Erythroblast (primary cell): Measurements from ENCODE around the gene LTB.

Source experiments
- GATA1 ChIP-seq: IDR thresholded peaks from 2 replicates; pipeline ENCODE4 v1.6.1; 2011; ENCODE audit warnings: low read depth, mild to moderate bottlenecking, control low read depth, low read length, moderate library complexity
- POLR2A ChIP-seq: IDR thresholded peaks from 2 replicates; pipeline ENCODE4 v1.6.1; 2011; ENCODE audit warnings: mild to moderate bottlenecking, low read length

DNA sequence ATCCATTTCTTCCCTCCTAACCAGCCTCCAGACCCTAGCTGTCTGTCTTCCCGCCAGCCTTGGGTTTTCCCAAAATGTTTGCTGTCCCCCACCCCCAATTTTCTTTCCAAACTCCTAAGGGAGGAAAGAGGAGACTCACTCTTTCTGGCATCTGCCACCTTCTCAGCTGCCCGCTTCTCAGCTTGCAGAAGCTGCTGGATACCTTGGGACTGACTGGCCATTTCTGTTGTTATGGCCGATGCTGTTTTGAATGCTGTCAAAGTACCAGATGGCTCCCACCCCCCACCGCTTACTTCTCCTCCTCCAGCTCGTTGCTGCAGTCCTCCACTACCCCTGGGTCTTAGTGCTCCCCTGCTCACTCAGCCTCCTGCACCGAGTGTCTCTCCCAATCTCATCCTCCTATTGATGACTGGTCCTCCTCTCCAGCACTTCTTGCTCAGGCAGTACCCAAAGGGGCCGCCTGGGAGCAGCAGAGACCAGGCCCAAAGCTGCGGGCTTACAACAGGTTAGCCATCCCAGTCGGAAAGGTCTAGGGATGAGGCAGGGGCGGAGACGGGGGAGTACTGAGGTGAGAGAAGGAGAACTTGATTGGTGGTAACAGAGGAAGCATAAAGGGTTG is 35.8 kb downstream of the LTB start, which contains the start of gene ATP6V1G2:
- TF ChIP-seq POLR2A, result no peak
- TF ChIP-seq GATA1, result no peak
